ENCODE results near the gene VDR. TPM values are rescaled to one million over a fixed set of nuclear protein-coding genes. Genes with fewer than 3 reads are reported as not detected.

VDR gene
- total RNA-seq, 4 donors from 2014 or later = 0.26 to 2.0 (median 0.49) TPM

- Histone ChIP-seq H3K9me3 (no peaks in the 10 kb centered on the region), H3K27ac (no peak overlapping the region), H3K27me3 (no peaks in the 10 kb centered on the region), H3K4me1 (no peaks in the 10 kb centered on the region), H3K36me3 (no peaks in the 10 kb centered on the region), H3K4me3 (no peak overlapping the region)
- no peak for TF ChIP-seq POLR2A (IDR thresholded peaks at IDR 0.05)
- TF ChIP-seq, protein P1, sequence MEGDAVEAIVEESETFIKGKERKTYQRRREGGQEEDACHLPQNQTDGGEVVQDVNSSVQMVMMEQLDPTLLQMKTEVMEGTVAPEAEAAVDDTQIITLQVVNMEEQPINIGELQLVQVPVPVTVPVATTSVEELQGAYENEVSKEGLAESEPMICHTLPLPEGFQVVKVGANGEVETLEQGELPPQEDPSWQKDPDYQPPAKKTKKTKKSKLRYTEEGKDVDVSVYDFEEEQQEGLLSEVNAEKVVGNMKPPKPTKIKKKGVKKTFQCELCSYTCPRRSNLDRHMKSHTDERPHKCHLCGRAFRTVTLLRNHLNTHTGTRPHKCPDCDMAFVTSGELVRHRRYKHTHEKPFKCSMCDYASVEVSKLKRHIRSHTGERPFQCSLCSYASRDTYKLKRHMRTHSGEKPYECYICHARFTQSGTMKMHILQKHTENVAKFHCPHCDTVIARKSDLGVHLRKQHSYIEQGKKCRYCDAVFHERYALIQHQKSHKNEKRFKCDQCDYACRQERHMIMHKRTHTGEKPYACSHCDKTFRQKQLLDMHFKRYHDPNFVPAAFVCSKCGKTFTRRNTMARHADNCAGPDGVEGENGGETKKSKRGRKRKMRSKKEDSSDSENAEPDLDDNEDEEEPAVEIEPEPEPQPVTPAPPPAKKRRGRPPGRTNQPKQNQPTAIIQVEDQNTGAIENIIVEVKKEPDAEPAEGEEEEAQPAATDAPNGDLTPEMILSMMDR (IDR thresholded peaks at IDR 0.05) = no peak
- no peak for DNase-seq
- intact Hi-C loops (cut with DNase I; ENCODE audit: low total_unique reads) = no loop called here
These were observed 3.9 kb upstream of the VDR start for GRCh38 chr12:47908738-47909137.

- DNase-seq = no peak
- no peaks in the 10 kb centered on the region for H3K9me3 ChIP-seq
- TF ChIP-seq, protein P1 (IDR thresholded peaks at IDR 0.05) = no peak
- no peak for TF ChIP-seq POLR2A (IDR thresholded peaks at IDR 0.05)
- H3K27ac ChIP-seq = no peak overlapping the region
- H3K36me3 ChIP-seq = no peaks in the 10 kb centered on the region
- H3K4me1 ChIP-seq = no peaks in the 10 kb centered on the region
- H3K4me3 ChIP-seq = no peak overlapping the region
- intact Hi-C loops (cut with DNase I; ENCODE audit: low total_unique reads) = no loop called here
- no peaks in the 10 kb centered on the region for H3K27me3 ChIP-seq
These were observed 3.2 kb upstream of the VDR start for GRCh38 chr12:47907851-47908454.

DNA sequence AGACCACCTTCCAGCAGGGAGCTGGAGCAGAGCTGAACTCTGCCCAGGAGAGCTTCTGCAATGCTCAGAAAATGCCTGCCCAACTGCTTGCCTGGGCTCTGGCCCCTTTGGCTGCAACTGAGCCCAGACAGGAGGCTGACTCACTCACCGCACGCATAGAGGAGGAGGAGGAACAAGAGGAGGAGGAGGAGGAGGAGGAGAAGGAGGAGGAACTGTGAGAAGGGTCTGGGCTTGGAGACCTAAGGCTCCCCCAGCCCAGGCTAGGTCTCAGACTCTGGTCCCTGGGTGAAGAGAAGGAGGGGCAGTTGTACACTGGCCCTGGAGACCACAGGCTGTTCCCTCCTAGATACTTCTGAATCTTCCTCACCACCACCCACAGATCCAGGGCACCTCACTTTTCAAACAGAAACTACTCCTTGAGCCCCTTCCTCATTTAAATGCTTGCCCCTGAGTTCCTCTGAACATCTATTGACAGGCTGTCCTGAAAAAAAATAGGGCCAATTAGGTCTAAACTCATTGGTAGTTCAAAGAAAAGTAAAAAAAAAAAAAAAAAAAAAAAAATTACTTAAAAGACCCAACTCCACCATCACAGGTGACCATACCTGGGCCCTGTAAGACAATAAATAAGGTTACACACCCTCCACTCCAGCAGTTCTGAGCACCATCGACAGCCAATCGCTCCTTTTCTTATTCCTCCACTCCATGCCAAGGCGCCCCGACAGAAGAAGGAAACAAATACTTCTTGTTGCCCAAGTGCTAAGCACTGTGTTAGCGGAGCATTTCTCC is 674 bp downstream of the VDR start:
- peak; percentile 46 to 57 for DNase-seq
- H3K4me1 ChIP-seq = no peaks in the 10 kb centered on the region
- H3K9me3 ChIP-seq = no peaks in the 10 kb centered on the region
- peak overlapping the region; percentile 41 to 46 for H3K4me3 ChIP-seq
- peak overlapping the region in 1 of 2 donors; percentile 61 for H3K27ac ChIP-seq
- H3K36me3 ChIP-seq = no peaks in the 10 kb centered on the region
- no peaks in the 10 kb centered on the region for H3K27me3 ChIP-seq
- intact Hi-C loops (cut with DNase I; ENCODE audit: low total_unique reads) = no loop called here
- TF ChIP-seq, protein P1 (IDR thresholded peaks at IDR 0.05) = no peak

GRCh38 chr12:47903151-47903611 is 1.6 kb downstream of the VDR start:
- H3K4me1 ChIP-seq = no peaks in the 10 kb centered on the region
- no peaks in the 10 kb centered on the region for H3K36me3 ChIP-seq
- H3K27ac ChIP-seq = no peak overlapping the region
- intact Hi-C loops (cut with DNase I; ENCODE audit: low total_unique reads) = no loop called here
- no peaks in the 10 kb centered on the region for H3K27me3 ChIP-seq
- DNase-seq = no peak
- no peak overlapping the region for H3K4me3 ChIP-seq
- H3K9me3 ChIP-seq = no peaks in the 10 kb centered on the region
- no peak for TF ChIP-seq POLR2A (IDR thresholded peaks at IDR 0.05)

DNA sequence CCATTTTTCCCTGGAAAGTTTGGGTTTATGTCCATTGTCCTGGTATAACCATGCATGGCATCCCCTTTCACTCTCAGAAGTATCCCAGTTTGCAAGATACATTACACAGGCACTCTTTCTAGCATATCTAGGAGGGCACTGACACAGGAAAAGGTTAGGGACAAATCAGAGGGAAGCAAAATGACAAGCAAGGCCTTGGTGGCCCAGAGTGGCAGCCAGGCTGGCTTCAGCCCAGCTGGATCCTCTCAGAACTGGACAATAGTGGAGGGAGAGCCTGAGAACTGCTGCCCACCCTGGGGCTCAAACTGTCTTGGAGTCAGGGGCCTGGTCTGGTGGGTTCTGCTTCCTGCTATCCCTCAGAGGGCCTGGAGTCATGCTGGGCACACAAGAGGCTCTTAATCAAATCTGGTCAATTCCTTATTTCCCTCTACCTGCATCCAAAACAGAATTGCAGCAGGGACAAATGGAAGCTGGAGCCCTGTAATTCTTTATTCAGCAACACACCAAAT is 2.6 kb downstream of the VDR start:
- Histone ChIP-seq H3K4me3 (no peak overlapping the region), H3K27ac (no peak overlapping the region), H3K9me3 (no peaks in the 10 kb centered on the region), H3K36me3 (no peaks in the 10 kb centered on the region), H3K4me1 (no peaks in the 10 kb centered on the region), H3K27me3 (no peaks in the 10 kb centered on the region)
- intact Hi-C loops (cut with DNase I; ENCODE audit: low total_unique reads) = no loop called here
- no peak for DNase-seq
- no peak for TF ChIP-seq POLR2A (IDR thresholded peaks at IDR 0.05)
- TF ChIP-seq, protein P1 (IDR thresholded peaks at IDR 0.05) = no peak

All from uterus (tissue), 4 donors.